Measurements from ENCODE around the gene FYB2.

The FYB2 gene, protein sequence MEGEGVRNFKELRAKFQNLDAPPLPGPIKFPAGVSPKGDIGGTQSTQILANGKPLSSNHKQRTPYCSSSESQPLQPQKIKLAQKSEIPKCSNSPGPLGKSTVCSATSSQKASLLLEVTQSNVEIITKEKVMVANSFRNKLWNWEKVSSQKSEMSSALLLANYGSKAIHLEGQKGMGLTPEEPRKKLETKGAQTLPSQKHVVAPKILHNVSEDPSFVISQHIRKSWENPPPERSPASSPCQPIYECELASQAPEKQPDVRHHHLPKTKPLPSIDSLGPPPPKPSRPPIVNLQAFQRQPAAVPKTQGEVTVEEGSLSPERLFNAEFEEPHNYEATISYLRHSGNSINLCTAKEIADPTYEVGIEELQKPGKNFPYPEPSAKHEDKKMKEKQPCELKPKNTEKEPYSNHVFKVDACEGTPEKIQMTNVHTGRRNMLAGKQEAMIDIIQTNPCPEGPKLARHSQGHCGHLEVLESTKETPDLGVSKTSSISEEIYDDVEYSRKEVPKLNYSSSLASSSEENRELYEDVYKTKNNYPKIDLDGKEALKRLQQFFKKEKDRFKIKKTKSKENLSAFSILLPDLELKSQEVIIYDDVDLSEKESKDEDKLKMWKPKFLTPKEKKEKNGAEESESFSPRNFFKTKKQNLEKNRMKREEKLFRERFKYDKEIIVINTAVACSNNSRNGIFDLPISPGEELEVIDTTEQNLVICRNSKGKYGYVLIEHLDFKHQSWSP

DNA sequence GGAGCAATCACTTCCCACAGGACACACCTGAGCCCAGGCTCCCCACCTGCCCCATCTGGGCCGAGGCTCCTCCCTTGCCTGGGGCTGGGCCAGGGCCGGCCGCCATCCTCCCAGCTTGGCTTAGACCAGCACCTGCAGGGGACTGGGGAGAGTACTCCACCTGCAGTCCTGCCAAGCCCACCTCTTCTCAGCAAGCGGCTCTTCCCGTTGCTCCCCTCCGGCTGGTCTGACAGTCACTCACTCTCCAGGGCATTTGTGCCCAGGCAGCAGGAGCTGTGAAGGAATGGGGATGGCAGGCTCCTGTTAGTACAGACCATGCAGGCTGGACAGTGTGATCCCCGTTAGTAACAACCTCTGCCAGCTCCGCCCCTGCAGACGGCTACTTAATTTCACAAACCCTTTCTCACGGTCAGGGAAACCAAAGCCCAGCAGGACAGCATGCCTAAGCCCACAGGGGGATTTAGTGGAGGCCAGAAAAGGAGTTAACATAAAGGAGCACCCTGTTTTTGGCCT, at the start of gene FYB2:
FYB2 (minus strand) TSS at position 18 of the 513 bp plus-strand sequence. CDS start 114 bp downstream, outside the sequence.
- no peak for TF ChIP-seq ZNF274 (IDR thresholded peaks at IDR 0.05; ENCODE audit: low read depth, low read length)
- no peak within 1 kb of the TSS for H3K4me3 ChIP-seq (ENCODE audit: low read length)

DNA sequence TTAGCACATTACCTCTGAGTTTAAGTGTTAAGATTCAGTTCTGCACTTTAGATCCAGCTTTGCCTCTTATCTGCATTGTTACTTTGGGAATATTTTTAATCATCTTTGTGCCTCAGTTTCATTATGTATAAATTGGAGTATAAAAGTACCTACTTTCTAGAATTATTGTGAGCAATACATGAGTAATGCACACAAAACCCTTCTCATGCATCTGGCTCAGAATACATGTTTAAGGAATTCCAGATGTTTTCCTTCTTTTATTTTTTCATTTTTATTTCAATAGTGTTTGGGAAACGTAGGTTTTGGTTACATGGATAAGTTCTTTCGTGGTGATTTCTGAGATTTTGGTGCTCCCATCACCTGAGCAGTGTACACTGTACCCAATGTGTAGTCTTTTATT, 49.6 kb upstream of the FYB2 start:
- TF ChIP-seq ZNF274 (IDR thresholded peaks at IDR 0.05; ENCODE audit: low read depth, low read length): no peak
- H3K4me3 ChIP-seq (ENCODE audit: low read length): no peak overlapping the region

DNA sequence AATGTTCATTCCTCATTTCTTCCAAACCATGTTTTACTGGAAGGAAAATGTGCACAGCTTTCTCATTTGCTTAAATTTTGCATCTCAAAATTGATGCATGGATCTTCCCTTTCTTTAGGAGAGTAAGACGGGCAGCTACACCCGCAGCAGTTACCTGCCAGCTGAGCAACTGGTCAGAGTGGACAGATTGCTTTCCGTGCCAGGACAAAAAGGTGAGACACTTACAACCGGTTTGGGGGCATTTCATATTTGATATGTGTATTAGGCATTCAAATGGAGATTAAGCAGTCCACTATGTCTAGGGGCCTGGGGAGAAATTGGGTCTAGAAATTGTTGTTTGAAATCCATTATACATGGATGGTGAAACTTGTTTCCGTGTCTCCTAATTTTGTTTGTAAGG, 48.3 kb upstream of the FYB2 start:
- TF ChIP-seq ZNF274 (IDR thresholded peaks at IDR 0.05; ENCODE audit: low read depth, low read length): no peak
- H3K4me3 ChIP-seq (ENCODE audit: low read length): no peak overlapping the region

DNA sequence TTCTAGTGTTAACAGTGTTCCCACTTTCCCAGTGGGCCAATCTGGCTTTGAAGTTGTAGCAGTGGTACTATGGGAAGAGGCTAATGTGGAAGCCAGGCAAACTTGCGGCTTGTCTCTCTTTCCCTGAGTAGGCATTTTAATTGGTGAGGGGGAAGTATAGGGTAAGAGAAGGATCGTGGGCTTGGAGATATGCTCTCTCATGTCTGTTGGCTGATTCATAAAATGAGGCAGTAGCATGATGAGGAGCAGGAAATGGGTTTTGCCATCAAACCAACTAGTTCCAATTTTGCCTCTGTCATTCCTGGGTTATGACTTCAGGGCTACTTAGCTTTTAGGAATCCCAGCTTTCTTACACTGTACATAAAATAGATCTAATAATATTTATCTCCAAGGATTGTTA, 47.5 kb upstream of the FYB2 start:
- TF ChIP-seq ZNF274 (IDR thresholded peaks at IDR 0.05; ENCODE audit: low read depth, low read length): no peak
- H3K4me3 ChIP-seq (ENCODE audit: low read length): no peak overlapping the region

DNA sequence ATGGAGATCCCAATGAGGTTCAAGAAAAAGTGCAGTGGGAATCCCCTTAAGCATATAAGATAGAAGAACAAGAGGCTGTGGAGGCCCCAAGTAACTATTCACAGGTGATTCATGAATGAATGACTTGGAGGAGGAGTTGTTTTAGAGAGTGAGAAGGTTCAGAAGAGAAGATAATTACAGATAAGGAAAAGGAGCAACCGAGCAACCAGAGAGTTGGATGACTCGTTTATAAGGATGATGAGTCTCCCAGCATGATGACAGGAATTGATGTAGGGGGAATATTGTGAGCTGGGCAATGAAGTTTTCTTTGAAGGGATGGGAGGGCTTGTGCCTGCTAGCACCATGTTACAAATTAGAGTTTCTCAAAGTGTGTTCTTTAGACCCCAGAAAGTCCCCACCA, 45.2 kb upstream of the FYB2 start:
- TF ChIP-seq ZNF274 (IDR thresholded peaks at IDR 0.05; ENCODE audit: low read depth, low read length): no peak
- no peak overlapping the region for H3K4me3 ChIP-seq (ENCODE audit: low read length)

DNA sequence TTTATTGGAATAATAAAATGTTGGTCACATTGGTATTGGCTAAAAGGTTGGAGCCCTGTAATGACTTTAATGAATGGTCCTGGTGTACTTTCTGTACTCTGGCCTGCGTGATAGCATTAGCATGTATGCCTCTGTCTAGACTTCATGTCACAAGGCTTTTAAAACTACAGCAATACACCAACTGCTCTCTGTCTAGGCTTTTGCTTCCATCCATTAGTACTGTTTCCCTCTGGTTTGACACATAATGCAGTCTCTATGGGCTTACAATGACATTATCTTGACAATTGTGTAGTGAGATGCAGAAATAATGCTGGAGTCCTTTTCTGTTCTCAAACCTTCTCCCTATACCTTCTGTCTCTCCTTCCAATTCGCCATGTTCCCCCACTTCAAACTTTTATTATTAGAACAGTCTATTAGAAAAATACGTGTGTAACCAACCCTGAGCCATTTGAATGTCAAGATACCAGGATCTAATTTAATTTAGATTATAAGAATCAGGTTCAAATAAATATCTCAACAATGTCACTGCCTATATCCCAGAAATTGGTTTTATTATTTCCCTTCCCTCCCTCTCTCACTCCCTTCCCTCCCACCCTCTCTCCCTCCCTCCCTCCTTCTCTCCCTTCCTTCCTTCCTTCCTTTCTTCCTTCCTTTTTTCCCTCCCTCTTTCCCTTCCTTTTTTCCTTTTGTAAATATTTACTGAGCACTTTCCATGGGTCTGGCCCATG, 44.2 kb upstream of the FYB2 start:
- no peak overlapping the region for H3K4me3 ChIP-seq (ENCODE audit: low read length)
- TF ChIP-seq ZNF274 (IDR thresholded peaks at IDR 0.05; ENCODE audit: low read depth, low read length): no peak

DNA sequence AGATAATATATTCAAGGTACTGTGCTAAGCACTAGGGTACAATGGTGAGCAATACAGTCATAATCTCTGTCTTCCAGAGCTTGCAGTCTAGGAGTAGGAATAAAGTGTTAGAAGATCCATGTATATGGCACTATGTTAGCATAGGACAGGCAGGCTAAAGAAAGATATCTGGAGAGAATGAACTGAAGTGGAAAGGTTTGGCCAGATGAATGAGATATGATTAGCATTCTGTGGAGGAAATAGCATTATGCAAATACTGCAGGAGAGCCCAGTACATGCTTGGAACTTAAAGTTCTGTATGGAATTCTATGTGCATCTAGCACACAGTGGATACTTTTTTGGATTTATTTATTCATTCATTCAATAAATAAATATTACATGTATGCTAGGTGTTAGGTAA, 40.1 kb upstream of the FYB2 start:
- no peak overlapping the region for H3K4me3 ChIP-seq (ENCODE audit: low read length)
- TF ChIP-seq ZNF274 (IDR thresholded peaks at IDR 0.05; ENCODE audit: low read depth, low read length): no peak

DNA sequence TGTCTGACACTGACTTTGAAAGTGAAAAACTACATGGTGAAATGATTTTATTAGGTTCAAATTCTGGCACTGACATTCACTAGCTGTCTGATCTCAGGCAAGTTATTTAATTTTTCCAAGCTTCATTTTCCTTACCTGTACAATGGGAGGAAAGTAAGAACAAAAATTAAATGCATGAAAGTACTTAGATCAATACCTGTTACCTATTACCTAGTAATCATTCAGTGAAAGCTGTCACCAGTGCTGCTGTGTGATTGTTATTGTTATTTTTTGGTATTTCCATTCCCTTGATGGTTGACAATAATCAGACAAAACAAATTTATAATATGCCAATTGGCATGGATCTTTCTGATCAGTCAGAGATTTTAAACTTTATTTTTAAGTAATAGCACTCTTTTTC, 37.0 kb upstream of the FYB2 start:
- H3K4me3 ChIP-seq (ENCODE audit: low read length): no peak overlapping the region
- TF ChIP-seq ZNF274 (IDR thresholded peaks at IDR 0.05; ENCODE audit: low read depth, low read length): no peak

DNA sequence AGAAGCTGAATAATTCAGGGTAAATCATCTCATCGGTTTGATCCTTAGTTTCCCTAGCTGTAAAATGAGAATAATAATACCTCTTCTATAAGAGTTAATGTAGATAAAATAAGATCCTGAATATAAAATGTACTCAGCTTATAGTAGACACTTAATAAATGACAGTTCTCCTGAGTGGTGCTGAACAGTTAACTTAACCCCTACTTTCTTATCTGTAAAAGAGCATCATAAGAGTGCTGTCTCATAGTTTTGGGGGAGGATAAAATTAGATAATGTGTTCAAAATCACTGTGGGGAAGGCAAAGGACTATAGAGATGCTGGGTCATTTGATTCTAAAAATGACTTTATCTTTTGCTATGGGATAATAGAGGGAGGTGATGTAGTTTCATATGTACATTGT, 36.0 kb upstream of the FYB2 start:
- H3K4me3 ChIP-seq (ENCODE audit: low read length): no peak overlapping the region
- no peak for TF ChIP-seq ZNF274 (IDR thresholded peaks at IDR 0.05; ENCODE audit: low read depth, low read length)

DNA sequence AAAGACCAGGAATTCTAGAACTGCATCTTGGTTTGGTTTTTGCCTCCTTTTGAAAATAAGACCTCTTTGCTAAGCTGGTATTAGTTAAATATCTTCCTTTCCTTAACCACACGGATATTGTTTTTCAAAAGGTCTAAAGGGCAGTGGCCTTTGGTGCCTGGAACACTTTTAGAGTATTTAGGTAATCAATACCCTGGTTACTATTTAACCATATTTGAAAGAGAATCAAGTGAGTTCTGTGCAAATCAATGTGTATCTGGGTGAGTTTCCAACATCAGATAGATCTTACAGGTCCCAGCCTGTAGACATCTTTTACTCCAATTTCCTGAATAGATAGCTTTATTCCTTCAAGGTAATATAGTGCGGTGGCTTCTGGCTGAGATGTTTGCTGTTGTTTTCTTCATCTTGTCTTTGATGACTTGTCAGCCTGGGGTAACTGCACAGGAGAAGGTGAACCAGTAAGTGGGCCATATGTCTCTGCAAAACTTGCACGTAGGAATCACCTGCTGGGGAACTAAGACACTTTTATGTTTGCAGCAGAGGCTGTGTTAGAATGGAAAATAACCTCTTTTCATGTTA, 35.4 kb upstream of the FYB2 start, which contains the start of gene C8A:
C8A (plus strand) TSS at position 277 of the 579 bp plus-strand sequence; CDS start at position 382, 105 bp downstream.
- no peak within 1 kb of the TSS for H3K4me3 ChIP-seq (ENCODE audit: low read length)
- no peak for TF ChIP-seq ZNF274 (IDR thresholded peaks at IDR 0.05; ENCODE audit: low read depth, low read length)

DNA sequence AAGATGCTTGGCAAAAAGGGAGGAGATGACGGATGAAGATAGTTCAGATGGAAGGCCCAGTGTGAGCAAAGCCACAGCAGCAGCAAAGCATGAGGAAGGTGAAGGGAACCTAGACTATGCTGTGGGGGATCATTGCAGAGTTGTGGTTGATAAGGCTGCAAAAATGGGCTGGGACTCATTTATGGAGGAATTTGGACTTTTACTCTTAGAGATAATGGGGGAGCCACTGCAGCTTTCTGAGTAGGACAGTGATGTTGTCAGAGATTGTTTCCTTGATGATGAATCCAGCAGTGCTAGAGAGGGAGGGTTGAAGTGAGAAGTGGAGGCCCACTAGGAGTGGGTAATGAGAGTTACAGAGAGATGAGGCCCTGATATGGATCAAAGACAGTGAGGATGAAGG, 33.3 kb upstream of the FYB2 start:
- no peak for TF ChIP-seq ZNF274 (IDR thresholded peaks at IDR 0.05; ENCODE audit: low read depth, low read length)
- H3K4me3 ChIP-seq (ENCODE audit: low read length): no peak overlapping the region

DNA sequence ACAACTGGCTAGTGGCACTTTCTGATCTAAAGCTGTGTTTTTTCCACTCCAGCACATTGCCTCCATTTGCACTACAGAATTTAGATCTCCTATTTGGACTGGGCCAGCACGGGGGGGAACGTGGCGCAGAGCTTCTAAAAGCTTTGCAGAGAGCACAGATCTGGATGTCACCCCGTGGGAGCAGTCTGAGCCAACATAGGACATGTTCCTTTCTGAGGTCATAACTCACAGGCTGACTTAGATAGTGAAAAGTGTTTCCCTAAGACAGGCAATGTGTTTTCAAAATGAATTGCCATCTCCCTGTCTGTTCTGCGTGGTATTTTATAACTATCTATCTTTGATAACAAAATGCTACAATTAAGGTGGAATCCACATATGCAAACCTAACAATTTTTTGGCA, 31.7 kb upstream of the FYB2 start:
- no peak overlapping the region for H3K4me3 ChIP-seq (ENCODE audit: low read length)
- TF ChIP-seq ZNF274 (IDR thresholded peaks at IDR 0.05; ENCODE audit: low read depth, low read length): no peak

DNA sequence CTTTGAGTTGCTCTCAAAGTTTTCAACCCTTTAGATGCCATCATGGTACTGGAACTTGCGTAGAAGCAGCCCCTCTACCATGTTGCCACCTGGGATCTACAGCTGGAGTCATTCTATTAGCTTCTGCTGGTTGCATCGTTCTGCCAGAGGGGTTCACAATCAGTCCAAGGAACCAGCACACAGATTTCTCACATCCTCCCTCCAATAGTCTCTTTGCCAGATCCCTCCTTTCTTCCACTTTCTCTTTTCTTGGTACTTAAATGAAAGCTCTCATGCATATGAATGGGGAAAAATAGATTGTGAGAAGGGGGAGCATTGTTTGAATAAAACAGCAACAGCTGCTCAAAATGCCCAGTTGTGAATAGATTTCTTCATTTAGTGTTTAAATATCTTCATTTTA, 31.2 kb upstream of the FYB2 start:
- TF ChIP-seq ZNF274 (IDR thresholded peaks at IDR 0.05; ENCODE audit: low read depth, low read length): no peak
- no peak overlapping the region for H3K4me3 ChIP-seq (ENCODE audit: low read length)

DNA sequence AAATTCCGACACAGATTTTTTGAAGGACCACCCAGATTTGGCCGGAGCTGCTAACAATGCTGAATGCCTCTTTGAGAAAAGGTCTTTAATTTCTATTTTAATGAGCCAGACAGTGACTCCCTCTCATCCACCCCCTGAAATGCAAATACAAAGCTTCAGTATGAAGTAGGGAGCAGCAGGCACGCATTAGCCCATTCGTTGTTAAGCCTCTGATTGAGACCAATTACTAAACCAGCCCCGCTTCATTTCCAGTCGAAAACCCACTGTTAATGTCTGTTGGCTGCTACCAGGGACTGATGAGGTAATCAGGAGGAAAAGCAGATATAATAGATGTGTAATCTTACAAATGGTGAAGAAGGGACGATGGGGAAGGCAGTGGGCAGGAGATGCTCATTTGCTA, 30.5 kb upstream of the FYB2 start:
- H3K4me3 ChIP-seq (ENCODE audit: low read length): no peak overlapping the region
- TF ChIP-seq ZNF274 (IDR thresholded peaks at IDR 0.05; ENCODE audit: low read depth, low read length): no peak
